Measurements from ENCODE around the gene RNF8.

- no peak for TF ChIP-seq POLR2A (IDR thresholded peaks at IDR 0.05)
- no peak for TF ChIP-seq CTCF (IDR thresholded peaks at IDR 0.05)
These were observed 79.3 kb downstream of the RNF8 start, which contains the start of gene CMTR1 for GRCh38 chr6:37432916-37433656.

All from testis (tissue), 2 donors.